GM19468 (cell line): ENCODE results near the gene NBPF15.
"Not testable (repeated sequence)": the region's sequence is repeated elsewhere in the genome, so short reads cannot be mapped to it uniquely, and the experiment has no call there.

Experiments
- ATAC-seq: cut with Tn5 transposase; IDR thresholded peaks from one replicate; pipeline ENCODE4 v1.9.1; 2021; ENCODE audit warnings: mild to moderate bottlenecking, moderate library complexity, moderate number of reproducible peaks; ENCODE audit not compliant: unreplicated experiment; ENCODE audit errors: extremely low read depth

NBPF15 gene, protein sequence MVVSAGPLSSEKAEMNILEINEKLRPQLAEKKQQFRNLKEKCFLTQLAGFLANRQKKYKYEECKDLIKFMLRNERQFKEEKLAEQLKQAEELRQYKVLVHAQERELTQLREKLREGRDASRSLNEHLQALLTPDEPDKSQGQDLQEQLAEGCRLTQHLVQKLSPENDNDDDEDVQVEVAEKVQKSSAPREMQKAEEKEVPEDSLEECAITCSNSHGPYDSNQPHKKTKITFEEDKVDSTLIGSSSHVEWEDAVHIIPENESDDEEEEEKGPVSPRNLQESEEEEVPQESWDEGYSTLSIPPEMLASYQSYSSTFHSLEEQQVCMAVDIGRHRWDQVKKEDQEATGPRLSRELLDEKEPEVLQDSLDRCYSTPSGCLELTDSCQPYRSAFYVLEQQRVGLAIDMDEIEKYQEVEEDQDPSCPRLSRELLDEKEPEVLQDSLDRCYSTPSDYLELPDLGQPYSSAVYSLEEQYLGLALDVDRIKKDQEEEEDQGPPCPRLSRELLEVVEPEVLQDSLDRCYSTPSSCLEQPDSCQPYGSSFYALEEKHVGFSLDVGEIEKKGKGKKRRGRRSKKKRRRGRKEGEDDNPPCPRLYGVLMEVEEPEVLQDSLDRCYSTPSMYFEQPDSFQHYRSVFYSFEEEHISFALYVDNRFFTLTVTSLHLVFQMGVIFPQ

DNA sequence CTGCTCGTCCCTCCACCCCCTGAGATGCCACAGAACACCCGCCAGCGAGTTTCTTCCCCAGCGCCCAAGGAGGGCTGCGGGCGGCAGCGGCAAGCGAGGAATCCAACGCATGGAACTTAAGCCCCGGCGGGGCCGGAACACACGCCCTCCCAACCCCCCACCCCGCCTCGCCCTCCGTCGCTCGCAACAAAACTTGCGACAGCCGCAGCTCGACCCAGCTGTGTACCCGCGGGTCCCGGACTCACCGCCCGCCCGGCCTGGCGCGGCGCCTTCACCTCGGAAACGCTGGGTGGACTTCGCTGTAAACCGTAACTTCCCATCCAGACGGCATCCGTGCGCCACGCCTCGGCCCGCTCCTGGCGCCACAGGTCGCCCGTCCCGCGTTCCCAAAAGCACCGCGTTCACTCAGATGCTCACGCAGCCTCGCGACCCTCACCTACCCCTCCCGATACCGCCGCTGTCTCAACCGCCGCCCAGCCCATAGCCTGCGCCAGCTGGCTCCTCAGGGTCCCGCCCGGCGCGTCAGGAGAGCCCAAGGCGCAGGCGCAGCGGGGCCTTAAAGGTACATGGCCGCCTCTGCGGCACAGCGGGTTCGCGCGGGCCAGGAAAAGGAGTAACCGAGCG, at the start of gene NBPF15:
Gene NBPF15 (minus strand): TSS at position 534 of the 624 bp plus-strand sequence. CDS start 21,666 bp downstream, outside the sequence.
- ATAC-seq: peak; percentile 87

- not testable (repeated sequence) for ATAC-seq
These were observed 35.0 kb upstream of the NBPF15 start for GRCh38 chr1:144496429-144496828.

GRCh38 chr1:144494130-144494529, 32.7 kb upstream of the NBPF15 start:
- not testable (repeated sequence) for ATAC-seq

DNA sequence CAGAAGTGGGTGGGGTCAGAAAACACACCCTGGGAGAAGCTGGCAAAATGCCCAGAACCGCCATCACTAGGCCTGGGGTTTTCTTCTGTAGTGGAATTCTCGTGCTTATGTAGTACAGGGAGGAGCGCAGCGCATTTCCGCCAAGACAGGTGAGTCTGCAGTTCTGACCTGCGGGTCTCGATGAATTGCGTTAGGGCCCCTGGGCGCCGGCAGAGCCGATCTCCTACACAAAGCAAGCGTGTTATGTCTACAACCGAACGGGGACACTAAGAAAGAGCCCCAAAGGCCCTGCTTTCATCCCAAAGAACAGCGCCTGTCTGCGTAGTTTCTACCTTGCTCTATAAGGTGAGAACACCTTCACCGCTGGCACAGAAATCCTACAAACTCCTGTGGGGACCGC, 28.9 kb upstream of the NBPF15 start:
- ATAC-seq: not testable (repeated sequence)

DNA sequence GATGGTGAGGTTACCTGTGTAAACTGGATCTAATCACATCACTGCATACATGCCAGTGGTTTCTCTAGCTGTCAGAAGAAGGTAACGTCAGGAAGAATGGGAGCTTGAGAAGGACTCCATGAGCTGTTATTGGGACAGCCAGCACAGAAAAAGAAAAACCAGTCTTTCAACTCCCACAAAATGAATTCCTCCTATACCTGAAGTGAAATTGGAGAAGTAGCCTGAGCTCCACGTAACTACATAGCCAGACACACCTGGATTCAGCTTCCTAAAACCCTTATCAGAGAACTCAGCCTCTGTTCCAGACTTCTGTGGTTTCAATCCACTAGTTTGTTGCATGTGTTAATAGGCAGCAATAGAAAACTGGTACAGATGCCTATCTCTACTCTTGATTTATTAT, 25.5 kb upstream of the NBPF15 start:
- ATAC-seq: not testable (repeated sequence)

DNA sequence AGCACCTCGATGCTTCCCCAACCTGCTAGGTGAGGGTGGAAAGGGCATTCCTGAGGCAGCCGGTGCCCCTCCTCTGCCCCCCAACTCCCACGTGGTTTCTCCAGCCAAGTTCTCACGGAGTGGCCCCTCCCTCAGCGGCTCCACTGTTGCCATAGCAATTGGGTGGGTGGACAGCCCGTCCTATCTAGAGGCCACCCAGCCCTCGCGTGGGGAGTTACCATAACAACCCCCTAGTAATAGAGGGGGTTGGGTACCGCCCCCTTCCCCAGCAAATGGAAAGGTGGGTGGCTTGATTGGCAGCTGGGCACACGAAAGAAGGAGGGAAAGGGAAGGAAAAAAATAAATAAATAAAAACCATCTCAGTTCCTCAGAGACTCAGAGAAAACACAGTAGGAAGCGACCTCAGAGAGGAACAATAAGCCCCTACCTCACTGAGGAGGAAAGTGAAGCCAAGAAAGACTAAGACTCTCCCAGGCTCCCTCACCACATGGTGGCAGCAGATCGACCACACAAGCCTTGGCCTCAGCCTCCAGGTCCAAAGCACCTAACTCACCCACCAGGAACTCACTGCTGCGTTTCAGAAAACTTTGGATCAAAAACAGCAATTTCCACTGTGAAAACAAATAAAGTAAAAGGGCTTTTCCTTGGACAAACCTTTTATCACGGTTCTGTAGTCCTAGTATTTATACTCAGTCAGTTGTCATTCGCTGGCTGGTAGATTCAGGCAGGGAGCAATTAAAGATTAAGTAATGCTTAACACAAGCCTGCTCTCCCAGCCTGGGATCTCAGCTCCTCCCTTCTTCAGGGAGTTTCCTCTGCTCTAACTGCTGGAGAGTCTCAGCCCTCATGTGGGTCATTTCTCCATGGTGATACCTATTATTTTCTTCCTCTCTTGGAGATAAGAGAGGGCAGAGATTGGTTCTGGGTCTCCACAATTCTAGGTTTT, 23.9 kb upstream of the NBPF15 start:
- ATAC-seq: not testable (repeated sequence)

- not testable (repeated sequence) for ATAC-seq
These were observed 12.4 kb upstream of the NBPF15 start for GRCh38 chr1:144473897-144474296.

GRCh38 chr1:144471434-144471833, 10.0 kb upstream of the NBPF15 start:
- ATAC-seq: not testable (repeated sequence)

DNA sequence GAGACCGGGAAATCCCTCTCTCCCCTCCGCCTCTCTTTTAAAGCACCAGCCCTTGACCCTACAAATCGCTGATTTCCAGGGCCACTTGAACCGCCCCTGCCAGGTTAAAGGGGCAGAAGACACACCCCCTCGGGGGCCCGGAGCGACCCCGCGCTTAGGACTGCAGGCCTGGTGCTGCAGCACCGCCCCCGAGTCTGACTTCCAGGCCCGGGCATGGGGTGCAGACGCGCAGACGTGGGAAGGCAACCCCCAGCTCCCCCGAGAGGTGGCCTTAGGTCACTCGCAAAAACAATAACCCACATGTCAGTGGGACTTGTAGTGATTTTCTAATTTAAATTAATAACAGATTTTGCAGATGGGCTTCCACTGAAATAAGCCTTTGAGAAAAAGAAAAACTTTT, 309 bp upstream of the NBPF15 start:
- ATAC-seq: not testable (repeated sequence)

- not testable (repeated sequence) for ATAC-seq
These were observed 783 bp downstream of the NBPF15 start for GRCh38 chr1:144460686-144461085.

DNA sequence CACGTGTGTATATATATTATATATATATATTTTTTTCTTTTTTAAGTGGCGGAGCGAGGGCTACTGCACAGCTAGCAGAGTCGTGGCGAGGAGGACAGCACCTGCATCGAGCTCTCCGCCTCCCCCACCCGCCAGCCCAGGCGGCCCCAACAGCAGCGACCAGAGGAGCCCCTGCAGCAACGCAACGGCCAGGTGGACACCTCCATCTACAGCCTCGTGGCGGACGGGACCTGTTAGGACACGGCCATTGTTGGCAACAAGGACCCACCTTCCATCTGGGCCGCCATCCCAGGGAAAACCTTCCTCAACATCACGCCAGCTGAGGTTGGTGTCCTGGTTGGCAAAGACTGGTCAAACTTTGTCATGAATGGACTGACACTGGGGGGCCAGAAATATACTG, 19.1 kb downstream of the NBPF15 start:
- not testable (repeated sequence) for ATAC-seq

DNA sequence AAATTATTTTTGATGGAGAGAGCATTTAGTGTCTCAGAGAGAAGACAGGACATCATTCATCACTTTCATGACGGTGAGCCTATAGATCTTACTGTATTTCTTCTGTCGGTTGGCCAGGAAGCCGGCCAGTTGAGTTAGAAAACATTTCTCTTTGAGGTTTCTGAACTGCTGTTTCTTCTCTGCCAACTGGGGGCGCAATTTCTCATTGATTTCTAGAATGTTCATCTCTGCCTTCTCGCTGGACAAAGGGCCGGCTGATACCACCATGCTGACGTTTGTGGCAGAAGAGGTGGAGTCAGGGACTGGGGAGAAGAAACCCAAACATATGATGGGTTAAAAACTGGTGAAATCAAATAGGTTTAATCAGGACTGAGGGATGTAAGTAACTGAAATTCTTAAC, 21.7 kb downstream of the NBPF15 start:
- not testable (repeated sequence) for ATAC-seq

DNA sequence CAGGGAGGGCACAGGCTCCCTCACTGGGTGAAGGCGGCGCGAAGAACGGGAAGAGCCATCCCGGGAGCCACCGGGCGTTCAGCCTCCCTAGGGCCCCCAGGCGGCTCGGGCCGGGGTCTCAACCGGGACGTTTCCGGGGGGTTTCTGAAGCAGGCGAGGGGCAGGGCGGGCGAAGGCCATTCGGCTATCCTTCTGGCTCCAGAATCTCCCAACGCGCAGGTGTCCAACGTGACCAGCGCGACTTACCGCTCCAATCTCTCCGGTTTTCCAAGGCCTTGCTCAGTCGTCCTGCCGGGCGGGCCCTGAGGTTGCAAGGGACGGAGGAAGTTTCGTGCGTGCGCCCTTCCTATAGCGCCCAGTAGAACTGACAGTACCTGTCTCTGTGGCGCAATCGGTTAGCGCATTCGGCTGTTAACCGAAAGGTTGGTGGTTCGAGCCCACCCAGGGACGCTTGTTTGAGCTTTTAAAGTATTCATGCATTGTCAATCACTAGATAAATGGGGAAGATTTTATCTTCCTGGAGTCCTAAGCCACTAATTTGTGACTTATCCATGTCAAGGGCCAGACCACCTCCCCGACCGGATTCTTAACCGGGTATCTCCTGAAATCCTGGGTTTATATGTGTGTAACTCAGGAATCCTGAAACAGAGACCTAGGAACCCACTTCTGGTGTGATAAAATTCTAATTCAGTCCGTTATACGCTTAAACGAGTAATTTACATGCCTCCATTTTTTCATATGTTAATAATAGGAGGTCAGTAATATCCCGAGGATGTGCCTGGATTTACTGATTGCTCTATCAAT, 42.4 kb downstream of the NBPF15 start:
- ATAC-seq: not testable (repeated sequence)

DNA sequence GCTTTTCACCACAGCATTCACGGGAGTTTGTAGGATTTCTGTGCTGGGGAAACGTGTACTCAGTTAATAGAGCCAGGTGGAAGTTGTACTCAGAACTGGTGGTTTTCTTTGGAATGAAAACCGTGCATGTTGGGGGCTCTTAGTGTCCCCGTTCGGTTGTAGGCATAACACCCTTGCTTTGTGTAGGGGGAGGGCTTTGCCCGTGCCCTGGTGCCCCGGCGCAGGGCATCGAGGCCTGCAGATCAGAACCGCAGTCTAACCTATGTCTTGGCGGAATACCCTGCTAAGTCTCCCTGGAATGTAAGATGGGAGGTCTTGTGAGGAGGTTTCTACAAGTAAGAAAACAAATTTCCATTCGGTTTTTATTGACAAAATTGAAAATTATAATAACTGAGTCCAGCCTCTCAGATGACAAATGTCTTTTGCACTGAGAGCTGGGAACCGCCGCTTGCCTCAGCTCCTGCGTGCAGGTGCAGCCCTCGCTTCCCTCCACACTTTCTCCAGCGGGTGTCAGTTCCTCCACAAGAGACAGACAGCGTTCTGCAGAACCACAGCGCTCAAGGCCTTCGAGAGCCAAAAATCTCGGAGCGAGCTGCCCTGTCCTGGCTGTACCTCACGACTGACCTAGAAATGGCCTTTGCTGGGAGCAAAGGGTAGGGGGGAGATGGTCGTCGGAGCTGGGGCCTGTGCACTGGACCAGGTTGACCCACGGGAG, 47.9 kb downstream of the NBPF15 start:
- not testable (repeated sequence) for ATAC-seq

GRCh38 chr1:144412491-144413403, 48.7 kb downstream of the NBPF15 start:
- ATAC-seq: peak; percentile 36

DNA sequence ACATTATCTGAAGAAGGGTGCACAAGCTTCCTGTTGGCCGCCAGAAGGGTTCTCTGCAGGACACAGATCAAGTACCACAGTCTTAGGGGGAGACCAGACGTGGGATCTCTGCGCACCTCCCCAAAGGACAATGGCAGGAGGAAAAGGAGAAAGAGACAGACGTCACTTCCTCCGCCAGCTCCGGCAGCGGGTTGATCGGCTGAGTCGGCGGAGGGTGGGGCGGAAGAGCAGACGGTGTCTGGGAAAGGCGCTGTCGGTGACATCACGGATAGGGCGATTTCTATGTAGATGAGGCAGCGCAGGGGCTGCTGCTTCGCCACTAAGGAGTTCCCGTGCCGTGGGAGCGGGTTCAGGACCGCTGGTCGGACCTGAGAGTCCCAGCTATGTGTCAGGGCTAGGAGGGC, 49.4 kb downstream of the NBPF15 start:
- peak; percentile 55 for ATAC-seq

GRCh38 chr1:144402807-144403206, 58.7 kb downstream of the NBPF15 start:
- ATAC-seq: not testable (repeated sequence)
